HG02938 (cell line): ENCODE results near the gene SRP68.
"Not testable (repeated sequence)": the region's sequence is repeated elsewhere in the genome, so short reads cannot be mapped to it uniquely, and the experiment has no call there.

Experiments
- ATAC-seq: cut with Tn5 transposase; IDR thresholded peaks from one replicate; pipeline ENCODE4 v1.9.1; 2021; ENCODE audit warnings: mild to moderate bottlenecking, moderate library complexity; ENCODE audit not compliant: unreplicated experiment

Gene SRP68

DNA sequence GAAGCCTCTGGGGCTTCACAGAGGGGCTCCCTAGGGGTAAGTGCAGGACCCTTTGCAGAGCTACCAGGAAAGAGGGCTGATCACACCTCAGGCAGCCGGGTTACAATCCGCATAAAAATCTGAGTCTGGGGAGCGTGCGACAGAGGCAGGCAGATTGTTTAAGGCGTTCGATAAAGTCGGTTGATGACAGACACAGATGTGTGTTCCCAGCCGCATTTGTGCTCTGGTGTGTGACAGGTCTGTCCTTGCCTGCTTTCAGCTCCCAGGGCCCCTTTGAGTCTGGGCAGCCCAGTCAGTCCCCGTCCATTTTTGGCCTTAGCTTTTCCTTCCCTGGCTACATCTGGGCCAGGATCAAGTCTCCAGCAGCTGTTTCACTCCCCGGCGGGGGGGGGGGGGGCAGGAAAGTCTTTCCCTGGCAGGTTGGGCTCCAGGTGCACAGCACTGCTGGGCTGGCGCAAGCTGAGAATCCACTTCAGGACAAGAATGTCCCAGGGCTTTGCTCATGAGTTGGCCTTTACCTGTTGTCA is 5.3 kb upstream of the SRP68 start:
- no peak for ATAC-seq

DNA sequence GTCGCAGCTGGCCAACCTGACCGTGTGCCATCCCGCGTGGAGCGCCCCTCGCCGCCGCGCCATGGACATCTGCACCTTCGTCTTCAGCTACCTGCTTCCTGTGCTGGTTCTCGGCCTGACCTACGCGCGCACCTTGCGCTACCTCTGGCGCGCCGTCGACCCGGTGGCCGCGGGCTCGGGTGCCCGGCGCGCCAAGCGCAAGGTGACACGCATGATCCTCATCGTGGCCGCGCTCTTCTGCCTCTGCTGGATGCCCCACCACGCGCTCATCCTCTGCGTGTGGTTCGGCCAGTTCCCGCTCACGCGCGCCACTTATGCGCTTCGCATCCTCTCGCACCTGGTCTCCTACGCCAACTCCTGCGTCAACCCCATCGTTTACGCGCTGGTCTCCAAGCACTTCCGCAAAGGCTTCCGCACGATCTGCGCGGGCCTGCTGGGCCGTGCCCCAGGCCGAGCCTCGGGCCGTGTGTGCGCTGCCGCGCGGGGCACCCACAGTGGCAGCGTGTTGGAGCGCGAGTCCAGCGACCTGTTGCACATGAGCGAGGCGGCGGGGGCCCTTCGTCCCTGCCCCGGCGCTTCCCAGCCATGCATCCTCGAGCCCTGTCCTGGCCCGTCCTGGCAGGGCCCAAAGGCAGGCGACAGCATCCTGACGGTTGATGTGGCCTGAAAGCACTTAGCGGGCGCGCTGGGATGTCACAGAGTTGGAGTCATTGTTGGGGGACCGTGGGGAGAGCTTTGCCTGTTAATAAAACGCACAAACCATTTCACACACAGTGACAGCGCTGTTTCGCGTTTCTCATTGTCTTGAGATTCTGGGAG is 4.7 kb upstream of the SRP68 start:
- ATAC-seq: no peak

DNA sequence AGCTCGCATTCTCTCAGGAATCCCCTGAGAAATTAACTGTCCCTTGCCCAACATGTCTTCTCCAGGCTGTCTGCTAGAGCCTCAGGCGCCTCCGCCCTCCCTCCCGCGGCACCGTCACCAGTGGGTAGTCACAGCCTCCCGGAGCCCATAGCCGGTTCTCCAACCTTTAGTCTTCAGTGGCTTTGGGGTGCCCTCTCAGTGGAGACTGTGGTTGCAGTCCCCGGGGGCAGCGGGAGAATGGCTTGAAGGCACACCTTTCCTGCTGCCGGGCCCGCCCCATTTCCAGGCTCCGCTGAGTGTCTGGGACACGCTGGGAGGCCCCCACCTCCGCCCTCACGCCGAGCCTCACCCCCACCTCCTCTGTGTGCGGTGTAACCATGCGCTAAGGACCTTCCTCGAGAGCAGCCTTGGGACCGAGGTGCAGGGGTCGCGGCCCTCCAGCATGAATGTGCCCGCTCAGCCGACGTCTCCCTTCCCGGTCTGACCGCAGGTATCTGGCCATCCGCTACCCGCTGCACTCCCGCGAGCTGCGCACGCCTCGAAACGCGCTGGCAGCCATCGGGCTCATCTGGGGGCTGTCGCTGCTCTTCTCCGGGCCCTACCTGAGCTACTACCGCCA is 3.9 kb upstream of the SRP68 start:
- ATAC-seq: no peak

DNA sequence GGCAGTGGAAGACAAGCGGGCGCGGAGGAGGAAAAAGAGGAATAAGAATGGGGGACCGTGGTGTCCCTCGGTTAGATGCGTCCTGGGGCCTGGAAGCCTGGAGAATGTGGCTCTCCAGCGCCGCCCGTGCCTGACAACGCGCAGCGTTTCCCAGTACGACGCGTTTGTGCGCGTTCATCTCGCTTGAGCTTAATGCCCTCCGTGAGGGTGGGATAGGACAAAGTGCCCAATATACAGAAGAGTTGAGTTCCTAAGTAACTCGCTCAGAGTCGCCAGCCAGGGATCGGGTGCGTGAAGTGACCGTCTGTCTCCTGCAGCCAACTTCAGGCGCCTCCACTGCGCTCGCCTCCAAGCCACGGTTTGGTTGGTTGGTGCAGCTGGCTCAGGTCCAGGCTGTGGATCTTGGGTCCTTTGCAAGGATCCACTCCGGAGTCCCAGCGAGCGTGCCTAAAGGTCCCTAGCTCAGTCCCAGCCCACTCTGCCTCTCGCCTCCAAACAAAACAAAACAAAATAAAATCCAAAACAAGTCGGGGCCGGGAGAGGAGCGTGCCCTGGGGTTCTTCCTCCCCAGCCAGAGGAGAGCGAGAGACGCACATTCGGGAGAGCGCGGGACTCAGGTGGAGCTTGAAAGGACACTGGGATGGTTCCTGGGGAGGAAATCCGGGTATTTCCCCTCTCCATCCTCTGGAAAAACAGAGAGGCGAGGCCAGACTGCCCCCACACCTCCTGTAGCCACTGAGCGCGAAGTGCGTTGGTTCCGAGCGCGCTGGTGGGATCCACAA is 3.2 kb upstream of the SRP68 start:
- no peak for ATAC-seq

DNA sequence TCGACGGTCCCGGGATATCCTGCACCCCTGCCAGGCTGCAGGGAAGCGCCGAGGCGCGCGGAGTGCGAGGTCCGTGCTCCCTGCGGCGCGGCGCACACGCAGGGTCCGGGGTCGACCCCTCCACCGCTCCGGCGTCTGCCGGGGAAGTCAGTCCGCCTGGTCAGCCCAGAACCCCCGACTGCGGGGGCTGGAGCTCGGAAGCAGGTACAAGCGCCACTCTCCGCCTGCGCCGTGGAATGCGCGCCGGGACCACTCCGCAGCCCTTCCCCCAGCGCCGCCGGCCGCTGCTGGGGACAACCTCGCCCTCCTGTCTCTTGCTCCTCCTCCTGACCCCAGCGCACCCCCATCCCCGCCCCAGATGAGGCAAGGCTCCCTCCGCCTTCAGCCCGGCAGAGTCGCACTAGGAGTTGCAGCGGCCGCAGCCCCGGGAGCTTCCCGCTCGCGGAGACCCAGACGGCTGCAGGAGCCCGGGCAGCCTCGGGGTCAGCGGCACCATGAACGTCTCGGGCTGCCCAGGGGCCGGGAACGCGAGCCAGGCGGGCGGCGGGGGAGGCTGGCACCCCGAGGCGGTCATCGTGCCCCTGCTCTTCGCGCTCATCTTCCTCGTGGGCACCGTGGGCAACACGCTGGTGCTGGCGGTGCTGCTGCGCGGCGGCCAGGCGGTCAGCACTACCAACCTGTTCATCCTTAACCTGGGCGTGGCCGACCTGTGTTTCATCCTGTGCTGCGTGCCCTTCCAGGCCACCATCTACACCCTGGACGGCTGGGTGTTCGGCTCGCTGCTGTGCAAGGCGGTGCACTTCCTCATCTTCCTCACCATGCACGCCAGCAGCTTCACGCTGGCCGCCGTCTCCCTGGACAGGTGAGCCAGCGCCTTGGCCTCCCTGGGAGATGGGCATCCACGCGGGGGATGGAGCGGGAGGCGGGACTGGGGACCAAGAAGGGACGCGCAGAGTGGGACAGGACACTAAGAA is 2.4 kb upstream of the SRP68 start, which contains the start of gene GALR2:
Gene GALR2, plus strand, starts transcription at position 392 of the 974 bp plus-strand sequence. Its CDS starts 103 bp downstream, at position 495.
- no peak for ATAC-seq

DNA sequence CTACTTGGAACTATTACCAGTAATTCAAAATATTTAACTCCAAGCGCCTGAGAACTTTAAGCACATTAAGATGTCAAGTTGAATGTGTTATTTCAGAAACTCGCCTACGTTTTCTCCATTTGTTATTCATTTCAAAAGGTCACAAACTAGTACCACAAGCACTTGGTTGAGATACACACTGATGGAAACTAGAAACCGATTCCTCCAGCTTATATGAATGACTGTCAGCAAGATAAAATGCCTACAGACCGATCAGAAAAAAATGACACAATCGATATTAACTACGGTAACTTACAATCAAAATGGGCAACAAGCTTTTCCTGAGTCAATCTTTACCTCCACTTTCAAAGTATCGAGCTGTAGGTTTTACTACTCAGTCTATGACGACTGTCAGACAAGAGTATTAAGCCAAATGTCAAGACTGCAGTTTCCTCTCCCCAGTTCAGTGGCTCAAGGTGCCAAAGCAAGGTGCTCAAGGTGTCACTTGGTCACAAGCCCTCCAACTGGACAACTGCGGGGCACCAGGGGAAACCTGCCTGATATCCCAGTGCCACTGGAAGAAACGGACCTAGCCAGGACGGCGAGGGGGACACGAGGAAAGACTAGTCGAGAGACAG is 678 bp downstream of the SRP68 start:
- no peak for ATAC-seq

DNA sequence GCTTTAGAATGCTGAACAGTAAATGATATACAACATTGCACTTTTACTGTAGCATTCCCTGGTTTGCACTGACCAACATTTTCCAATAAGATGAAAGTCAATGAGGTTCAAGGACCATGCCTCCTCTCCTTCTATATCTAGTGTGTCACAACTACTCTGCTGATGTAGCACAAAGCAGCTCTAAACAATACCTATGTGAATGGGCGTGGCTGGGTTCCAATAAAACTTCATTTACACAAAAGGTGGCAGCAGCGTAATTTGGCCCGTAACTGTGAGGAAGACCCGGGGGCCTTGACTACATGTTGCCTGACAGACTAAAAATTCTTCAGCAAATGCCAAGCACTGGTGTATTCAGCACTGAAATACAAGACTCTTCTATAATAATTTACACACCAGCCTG is 6.5 kb downstream of the SRP68 start:
- no peak for ATAC-seq

DNA sequence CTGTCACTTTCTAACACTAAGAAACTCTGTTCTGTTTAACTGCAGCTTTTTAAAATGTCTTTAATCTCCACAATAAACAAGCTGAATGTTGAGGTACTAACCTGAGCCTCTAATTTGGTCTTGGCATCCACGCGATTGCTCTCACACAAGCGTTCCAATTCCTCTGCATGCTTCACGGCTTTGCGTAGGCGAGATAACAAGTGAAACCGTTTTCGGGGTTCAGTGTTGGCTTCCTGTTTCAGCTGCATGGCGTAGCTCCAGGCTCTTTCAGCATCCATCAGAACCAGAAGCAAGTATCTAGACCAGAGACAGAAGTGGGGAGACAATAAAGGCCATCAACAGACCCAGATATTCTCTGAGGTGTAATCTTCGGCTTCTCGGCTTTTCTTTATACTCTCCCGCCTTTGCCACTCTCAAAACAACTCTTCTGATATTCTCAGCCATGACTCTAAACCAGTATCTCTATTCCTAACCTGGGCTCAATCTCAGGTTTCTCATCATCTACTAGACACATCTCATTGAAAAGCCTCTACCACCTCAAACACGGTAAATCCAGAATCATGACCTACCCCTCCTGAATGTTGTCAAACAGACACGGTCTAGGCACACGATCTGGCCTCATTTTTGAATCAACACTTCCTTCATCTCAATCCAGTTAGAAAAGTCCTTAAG is 8.3 kb downstream of the SRP68 start:
- ATAC-seq: no peak

DNA sequence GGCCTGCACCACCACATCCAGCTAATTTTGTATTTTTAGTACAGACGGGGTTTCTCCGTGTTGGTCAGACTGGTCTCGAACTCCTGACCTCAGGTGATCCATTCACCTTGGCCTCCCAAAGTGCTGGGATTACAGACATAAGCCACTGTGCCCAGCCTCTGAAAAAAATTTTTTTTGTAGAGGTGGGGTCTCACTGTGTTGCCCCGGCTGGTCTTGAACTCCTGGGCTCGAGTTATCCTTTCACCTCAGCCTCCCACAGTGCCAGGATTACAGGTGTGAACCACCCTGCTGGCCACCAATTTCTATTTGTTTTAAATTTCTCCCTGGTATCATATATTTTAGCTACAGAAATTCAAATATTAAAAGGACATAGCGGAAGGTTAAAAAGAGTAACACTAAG is 14.1 kb downstream of the SRP68 start:
- not testable (repeated sequence) for ATAC-seq

DNA sequence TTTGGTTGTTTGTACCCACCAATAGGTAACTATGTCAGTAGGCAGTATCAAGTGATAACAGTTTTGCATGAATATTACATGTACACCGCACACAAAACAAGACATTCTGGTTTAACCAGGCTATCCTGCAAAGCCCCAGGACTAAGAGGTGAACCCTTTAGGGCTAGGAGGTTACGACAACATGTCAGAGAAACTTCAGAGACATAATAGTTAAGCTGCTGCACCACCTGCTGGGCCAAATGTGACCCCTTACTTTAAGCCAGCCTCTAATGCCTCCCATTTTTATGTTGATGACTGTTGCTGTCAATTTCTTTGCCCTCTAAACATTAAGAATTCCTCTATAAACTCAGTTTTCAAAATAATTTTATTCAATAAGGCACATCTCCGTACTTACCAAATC is 15.4 kb downstream of the SRP68 start:
- ATAC-seq: no peak

DNA sequence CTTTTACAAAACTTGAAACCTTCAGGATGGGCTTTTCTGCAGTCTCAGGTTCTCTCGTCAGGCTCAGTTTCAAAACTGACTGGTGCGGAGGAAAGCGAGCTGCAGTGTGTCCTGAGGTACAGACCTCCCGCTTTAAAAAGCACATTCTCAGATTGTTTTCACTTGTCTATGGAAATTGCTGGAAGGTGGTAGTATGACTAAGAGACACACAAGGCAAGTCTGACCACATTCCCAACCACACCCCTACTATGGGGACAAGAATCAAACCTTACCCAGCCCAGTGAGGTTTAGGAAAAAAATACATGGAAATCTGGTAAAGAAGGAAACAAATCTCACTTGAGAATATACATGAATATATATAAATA is 18.2 kb downstream of the SRP68 start:
- no peak for ATAC-seq

DNA sequence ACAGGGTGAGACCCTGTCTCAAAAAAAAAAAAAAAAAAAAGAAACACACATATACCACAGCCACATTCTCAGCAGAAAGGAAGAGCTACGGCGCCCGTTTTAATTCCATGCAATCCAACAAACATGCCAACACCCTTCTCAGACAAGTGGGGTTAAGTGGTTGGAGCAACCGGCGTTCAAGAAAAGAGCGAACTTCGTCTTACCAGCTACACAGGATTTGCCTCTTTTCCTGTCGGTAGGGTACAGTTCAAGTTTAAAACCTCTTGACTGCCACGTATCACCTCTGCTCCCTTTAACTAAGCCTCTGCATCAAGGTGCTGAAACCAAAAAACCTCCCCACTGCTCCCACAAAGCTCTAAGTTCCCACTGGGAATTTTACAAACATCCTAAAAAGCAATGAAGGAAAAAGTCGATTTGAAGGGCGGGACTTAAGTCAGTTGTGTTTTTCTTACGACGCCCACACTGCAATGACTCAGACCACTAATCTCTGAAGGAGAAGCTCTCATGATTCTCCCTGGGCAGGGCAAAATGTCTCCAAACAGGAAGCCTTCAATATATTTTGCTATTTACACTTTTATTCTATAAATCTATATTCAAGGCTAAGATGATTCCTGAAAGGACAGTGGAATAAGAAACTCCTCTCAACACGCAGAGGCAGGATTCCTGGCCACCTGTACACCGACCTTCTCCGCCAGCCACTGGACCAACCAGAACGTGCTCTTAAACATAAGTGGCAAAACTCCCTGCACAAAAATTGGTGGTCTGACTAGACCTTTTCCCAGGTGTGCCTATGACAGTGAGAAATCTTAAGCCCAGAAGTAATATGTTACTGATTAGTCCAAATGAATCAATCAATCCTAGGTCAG is 18.8 kb downstream of the SRP68 start:
- ATAC-seq: no peak

DNA sequence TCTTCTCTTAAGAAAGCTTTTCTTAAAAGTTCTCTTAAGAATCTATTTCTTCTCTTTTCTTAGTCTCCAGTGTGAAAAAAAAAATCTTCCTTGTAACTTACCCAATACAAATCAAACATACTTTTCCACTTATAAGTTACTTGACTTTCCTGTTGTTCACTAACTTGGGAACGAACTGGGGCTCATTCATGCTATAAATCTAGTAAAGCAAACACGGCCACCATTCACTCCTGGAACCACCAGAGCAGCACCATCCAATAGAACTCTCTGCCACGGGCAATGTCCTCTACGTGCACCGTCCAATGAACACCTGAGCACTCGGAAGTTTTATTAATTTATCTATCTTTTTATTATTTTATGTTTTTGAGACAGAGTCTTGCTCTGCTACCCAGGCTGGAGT is 20.8 kb downstream of the SRP68 start:
- no peak for ATAC-seq

DNA sequence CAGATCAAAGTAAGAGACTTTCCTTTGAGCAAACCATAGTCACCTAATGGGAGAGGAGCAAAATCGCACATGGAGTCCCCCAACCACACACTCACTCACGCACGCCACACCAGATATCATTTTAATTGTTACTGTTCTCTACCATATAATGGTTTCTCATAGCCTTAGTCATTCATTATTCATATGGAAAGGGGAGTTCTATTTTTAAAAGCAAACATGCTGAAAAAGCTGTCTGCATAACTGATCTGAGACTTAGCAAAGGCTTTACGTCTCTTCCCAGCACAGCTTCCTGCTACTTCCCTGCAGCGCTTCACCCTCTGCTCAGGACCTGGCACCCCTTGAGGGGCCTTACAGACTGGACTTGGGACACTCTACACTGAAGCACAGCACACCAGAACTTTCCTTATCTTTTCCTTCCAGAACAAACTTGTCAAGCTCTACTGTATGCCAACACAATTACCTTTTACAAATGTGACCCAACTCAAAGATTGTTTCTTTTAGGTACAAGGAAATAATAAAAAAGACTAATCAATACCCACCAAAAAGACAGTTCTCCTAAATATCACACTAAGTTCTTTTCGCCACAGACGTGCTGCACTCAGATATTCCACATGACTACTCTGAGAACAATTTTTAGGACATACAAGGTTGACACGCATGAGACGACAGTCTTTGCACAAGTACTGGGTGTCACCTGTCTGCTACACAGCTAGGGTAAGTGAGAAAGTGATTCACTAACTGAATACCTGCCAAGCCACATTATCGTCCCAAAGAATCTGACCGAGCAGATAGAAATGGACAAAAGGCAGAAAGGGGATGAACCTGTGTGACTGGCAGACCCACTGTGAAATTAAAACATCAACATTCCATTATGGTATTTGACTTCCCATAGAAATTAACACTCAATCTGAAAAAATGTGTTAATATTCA is 21.5 kb downstream of the SRP68 start:
- ATAC-seq: no peak

DNA sequence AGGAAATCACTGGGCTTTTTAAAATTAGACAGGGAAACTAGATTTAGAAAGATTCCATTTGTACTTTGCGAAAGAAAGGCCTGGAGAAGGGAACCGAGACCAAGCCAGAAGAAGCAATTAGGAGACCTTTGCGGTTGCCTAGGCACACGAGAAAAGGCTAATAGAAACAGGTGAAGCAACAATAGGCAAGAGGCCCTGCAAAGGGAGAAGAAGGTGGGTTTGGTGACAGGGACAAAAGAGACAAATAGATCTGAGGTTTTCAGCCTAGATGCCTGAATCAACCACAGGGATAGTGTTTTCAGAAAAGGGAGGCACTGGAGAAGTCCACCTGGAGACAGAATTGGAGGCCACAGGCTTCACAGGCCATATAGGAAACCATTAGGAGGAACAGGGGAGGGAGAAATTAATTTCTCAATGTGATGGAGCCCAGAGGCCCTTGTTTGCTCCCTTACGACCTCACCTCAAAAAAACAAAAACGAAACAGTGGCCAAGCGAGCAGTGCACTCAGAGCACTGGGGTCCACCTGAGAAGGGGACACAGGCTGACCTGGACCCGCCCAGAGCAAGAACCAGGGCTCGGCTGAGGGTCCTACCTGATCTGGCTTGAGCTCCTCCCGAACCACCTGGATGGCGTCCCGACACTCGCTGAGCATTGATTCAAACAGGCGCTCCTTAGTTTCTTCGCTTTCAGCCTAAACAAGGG is 22.3 kb downstream of the SRP68 start:
- no peak for ATAC-seq

DNA sequence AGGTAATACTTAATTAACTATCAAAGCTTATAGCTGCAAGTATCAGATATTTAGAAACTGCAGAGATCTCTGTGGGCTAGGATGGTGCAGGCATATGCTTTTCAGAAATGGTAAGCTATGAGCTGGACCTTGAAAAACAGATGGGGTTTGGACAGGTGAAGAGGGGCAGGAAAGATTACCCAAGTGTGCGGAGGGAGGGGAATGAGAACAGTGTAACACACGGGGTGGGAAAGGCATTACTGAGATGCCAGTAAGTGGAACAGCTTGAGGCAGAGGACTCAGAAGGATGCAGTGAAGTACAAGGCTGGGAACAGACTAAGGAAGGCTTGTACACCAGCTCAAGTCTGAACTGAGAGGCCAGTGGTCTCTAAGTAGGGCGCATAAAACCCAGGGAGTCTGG is 23.1 kb downstream of the SRP68 start:
- ATAC-seq: no peak

DNA sequence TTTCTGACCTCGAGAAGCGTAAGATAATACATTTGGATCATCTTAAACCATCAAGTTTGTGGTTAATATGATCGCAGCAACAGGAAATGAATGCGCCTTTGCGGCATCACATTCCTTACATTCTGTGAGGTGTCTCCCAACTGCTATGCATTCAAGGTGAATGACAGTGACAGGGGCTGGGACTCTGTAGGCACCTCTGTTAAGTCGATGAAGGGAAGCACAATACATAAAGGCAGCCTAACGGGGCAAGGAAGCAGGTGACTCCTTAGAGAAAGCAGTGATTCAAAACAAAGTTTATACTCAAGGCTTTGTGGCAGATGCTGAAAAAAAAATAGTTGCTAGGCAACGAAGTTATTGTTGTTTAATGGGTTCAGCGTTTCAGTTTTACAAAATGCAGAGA is 23.6 kb downstream of the SRP68 start:
- ATAC-seq: no peak
